Right renal pelvis (tissue), 4 donors: Measurements from ENCODE around the gene VAPA. TPM values are rescaled to one million over a fixed set of nuclear protein-coding genes. Genes with fewer than 3 reads are reported as not detected.

ENCODE experiments used
- DNase-seq, 4 donors: peaks; one replicate each; pipeline ENCODE4 v3.0.0-alpha.2; 2013; ENCODE audit warnings: low read depth in 4 of 4, low spot score in 3 of 4, missing footprints in 1 of 4
- polyA plus RNA-seq, 4 donors: library from polyadenylated mRNA; unstranded; fragments of 120-200 nt; gene quantifications; one replicate each; pipeline ENCODE4 v1.2.1, GENCODE V29; 2013; ENCODE audit not compliant: insufficient read length in 4 of 4

VAPA gene
- polyA plus RNA-seq = 100 to 1,000 TPM; 232 to 288 (median 275) TPM

- peak; percentile 92 to 97 (median 94) for DNase-seq
These were observed at the start of gene VAPA for GRCh38 chr18:9913526-9914333. TSS of gene VAPA (plus strand) at chr18:9914016. CDS start at chr18:9914257, 241 bp downstream.

- no peak for DNase-seq
These were observed 47.9 kb upstream of the VAPA start for GRCh38 chr18:9865764-9866490.

- no peak for DNase-seq
These were observed 47.2 kb upstream of the VAPA start for GRCh38 chr18:9866627-9867026.

- DNase-seq = no peak
These were observed 46.7 kb upstream of the VAPA start for GRCh38 chr18:9867071-9867594.

GRCh38 chr18:9868857-9869714 is 44.7 kb upstream of the VAPA start:
- DNase-seq = no peak

- no peak for DNase-seq
These were observed 43.9 kb upstream of the VAPA start for GRCh38 chr18:9869715-9870430.

- no peak for DNase-seq
These were observed 43.3 kb upstream of the VAPA start for GRCh38 chr18:9870431-9871008.

- DNase-seq = no peak
These were observed 42.5 kb upstream of the VAPA start for GRCh38 chr18:9871244-9871746.

- DNase-seq = no peak
These were observed 41.0 kb upstream of the VAPA start for GRCh38 chr18:9872823-9873222.

- no peak for DNase-seq
These were observed 39.1 kb upstream of the VAPA start for GRCh38 chr18:9874728-9875127.

- DNase-seq = no peak
These were observed 37.5 kb upstream of the VAPA start for GRCh38 chr18:9876212-9876866.

GRCh38 chr18:9876867-9877654 is 36.8 kb upstream of the VAPA start:
- DNase-seq = no peak

- no peak for DNase-seq
These were observed 36.2 kb upstream of the VAPA start for GRCh38 chr18:9877655-9878014.

- no peak for DNase-seq
These were observed 35.7 kb upstream of the VAPA start for GRCh38 chr18:9878095-9878494.

GRCh38 chr18:9878783-9879242 is 35.0 kb upstream of the VAPA start:
- DNase-seq = no peak

- DNase-seq = no peak
These were observed 29.7 kb upstream of the VAPA start for GRCh38 chr18:9884090-9884489.

- no peak for DNase-seq
These were observed 29.2 kb upstream of the VAPA start for GRCh38 chr18:9884532-9885140.
